ENCODE results near the gene MYBPC2.

MYBPC2 gene

DNA sequence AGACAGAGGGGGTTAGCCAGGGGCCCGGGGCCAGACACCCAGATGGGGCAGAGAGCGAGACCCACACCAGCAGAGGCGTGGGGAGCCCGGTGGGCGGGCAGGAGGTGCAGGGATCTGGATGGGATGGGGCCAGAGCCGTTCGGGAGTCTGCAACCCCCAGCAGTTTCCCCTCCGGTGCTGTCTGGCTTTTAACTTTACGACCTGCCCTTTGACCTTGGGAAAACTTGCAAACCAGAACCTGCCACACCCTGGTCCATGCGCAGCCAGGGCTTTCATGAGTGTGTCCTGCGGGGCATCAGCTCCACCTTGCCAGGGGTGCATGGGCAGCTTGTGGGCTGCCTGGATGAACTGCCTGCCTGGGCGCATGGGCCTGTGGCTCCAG is 68.5 kb downstream of the MYBPC2 start:
- Histone ChIP-seq H3K4me3 (replicated peaks; ENCODE audit: low read depth, low read length) (no peak overlapping the region), H3K36me3 (ENCODE audit: control insufficient read depth, insufficient read depth, low read length) (no peaks in the 10 kb centered on the region; the same call in 1 of the 2 replicates), H3K27me3 (replicated peaks; ENCODE audit: control insufficient read depth, insufficient read depth, low read length) (no peaks in the 10 kb centered on the region)
- no peak for DNase-seq (ENCODE audit: extremely low read depth, insufficient read length)
- TF ChIP-seq, protein P1, sequence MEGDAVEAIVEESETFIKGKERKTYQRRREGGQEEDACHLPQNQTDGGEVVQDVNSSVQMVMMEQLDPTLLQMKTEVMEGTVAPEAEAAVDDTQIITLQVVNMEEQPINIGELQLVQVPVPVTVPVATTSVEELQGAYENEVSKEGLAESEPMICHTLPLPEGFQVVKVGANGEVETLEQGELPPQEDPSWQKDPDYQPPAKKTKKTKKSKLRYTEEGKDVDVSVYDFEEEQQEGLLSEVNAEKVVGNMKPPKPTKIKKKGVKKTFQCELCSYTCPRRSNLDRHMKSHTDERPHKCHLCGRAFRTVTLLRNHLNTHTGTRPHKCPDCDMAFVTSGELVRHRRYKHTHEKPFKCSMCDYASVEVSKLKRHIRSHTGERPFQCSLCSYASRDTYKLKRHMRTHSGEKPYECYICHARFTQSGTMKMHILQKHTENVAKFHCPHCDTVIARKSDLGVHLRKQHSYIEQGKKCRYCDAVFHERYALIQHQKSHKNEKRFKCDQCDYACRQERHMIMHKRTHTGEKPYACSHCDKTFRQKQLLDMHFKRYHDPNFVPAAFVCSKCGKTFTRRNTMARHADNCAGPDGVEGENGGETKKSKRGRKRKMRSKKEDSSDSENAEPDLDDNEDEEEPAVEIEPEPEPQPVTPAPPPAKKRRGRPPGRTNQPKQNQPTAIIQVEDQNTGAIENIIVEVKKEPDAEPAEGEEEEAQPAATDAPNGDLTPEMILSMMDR (IDR thresholded peaks at IDR 0.05; ENCODE audit: insufficient read depth, low read length, poor library complexity, severe bottlenecking) = no peak

DNA sequence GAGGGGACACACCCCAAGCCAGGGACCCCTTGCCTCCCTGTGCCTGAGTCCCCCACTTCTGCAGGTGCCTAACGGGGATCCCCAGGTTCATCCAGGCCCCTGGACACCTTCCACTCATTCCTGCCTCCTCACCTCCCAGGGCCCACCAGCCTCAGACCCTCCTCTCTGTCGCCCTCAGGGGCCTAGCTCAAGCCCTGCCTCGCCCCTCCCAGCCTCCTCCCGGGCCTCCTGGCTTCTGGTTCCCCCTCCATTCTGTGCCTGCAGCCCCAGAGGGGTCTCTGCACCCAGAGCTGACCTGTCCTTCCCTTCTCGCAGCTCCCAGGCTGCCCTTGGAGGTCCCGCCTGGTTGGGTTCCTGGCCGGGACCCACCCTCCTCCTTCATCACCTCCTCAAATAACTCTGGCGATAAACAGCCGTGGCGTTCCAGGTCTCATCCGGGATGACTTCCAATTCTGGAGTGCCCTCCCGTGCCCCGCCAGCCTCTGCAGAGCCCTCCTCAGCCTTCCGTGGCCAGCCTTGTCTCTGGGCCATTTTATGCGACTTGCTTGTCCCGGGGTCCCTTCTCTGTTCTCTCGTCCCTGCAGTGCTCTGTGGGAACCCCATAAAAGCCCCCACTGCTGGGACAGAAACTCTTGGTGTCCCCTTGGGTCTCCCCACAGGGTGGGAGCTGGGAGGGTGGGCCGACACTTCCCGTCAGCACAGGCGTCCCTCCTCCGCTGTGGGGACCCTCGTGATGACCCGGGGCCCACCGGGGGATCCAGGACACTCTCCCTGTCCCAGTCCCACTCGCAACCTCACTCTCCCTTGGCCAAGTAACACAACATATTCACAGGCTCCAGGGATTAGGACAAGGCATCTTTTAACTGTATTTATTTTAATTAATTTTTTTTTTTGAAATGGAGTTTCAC is 69.1 kb downstream of the MYBPC2 start:
- TF ChIP-seq, protein P1 (IDR thresholded peaks at IDR 0.05; ENCODE audit: insufficient read depth, low read length, poor library complexity, severe bottlenecking) = no peak
- Histone ChIP-seq H3K27me3 (replicated peaks; ENCODE audit: control insufficient read depth, insufficient read depth, low read length) (no peaks in the 10 kb centered on the region), H3K4me3 (replicated peaks; ENCODE audit: low read depth, low read length) (no peak overlapping the region), H3K36me3 (ENCODE audit: control insufficient read depth, insufficient read depth, low read length) (no peaks in the 10 kb centered on the region; the same call in 1 of the 2 replicates)
- no peak for DNase-seq (ENCODE audit: extremely low read depth, insufficient read length)

DNA sequence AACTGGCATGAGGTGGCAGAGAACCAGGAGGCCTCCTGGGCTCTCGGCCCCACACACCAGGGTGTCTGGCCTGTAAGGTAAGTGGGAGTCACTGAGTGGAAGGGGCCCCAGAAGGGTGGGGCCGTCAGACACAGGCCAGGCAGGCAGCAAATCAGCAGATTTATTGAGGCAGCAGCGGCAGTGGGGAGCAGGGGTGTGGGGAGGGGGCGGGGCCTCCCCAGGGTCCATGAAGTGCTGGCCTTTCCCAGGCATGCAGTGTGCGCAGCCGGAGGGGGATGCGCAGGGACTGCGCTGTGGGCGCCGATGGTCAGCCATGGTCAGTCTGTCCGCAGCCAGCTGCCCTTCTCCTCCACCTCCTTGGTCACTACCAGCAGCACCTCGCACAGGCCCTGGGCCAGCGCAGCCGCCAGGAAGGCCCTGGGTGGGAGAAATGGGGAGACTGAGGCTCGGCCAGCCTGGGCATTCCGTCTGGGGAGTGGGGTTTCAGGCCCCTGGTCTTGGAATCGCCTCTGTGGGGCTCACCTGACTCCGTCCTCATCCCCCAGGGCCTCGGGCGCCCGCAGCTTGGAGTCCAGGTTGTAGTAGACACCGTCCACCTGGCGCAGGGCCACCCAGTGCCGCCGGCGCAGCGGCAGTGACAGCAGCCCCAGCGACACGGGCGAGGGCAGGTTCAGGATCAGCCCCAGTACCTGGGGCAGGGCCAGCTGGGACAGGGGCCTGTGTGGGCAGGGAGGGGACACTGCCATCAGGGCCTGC is 73.3 kb downstream of the MYBPC2 start:
- TF ChIP-seq, protein P1 (IDR thresholded peaks at IDR 0.05; ENCODE audit: insufficient read depth, low read length, poor library complexity, severe bottlenecking) = no peak
- no peak for DNase-seq (ENCODE audit: extremely low read depth, insufficient read length)
- no peak overlapping the region for H3K4me3 ChIP-seq (replicated peaks; ENCODE audit: low read depth, low read length)
- no peaks in the 10 kb centered on the region for H3K27me3 ChIP-seq (replicated peaks; ENCODE audit: control insufficient read depth, insufficient read depth, low read length)
- H3K36me3 ChIP-seq (ENCODE audit: control insufficient read depth, insufficient read depth, low read length) = no peaks in the 10 kb centered on the region; the same call in 1 of the 2 replicates

DNA sequence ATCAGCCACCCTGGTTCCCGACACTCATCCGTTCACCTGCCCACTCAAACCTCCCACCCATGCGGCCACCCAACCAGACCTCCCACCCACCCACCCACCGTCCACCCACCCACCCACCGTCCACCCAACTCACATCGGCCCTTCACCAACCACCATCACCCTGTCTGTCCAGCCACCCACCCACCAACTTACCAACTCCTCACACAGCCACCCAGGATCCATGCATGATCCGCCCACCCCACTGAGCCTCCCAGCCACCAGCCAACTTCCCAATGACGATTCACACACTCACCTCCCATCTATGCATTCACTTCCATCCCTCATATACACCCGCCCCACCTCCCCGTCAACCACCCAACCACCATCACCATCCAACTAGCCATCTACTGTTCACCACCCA is 74.0 kb downstream of the MYBPC2 start:
- H3K4me3 ChIP-seq (replicated peaks; ENCODE audit: low read depth, low read length) = no peak overlapping the region
- no peak for DNase-seq (ENCODE audit: extremely low read depth, insufficient read length)
- no peaks in the 10 kb centered on the region for H3K27me3 ChIP-seq (replicated peaks; ENCODE audit: control insufficient read depth, insufficient read depth, low read length)
- TF ChIP-seq, protein P1 (IDR thresholded peaks at IDR 0.05; ENCODE audit: insufficient read depth, low read length, poor library complexity, severe bottlenecking) = no peak
- no peaks in the 10 kb centered on the region; the same call in 1 of the 2 replicates for H3K36me3 ChIP-seq (ENCODE audit: control insufficient read depth, insufficient read depth, low read length)

DNA sequence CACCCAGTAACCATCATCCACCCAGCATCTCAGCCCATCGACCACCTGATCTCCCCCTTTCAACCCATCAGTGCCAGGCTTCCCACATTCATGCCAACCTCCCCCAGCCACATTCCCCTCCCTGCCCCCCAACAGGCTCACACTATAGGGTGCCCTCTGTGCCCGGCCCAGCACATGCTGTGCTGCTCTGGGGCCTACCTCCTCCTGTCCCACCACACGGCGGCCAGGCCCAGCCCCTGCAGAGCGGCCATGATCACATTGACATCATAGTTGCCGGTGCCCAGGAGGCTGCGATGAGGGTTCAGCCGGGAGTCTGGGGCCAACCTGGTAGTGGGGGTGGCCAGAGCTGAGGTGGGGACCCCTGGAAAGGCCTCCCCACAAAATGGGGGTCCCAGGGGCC is 74.7 kb downstream of the MYBPC2 start:
- H3K4me3 ChIP-seq (replicated peaks; ENCODE audit: low read depth, low read length) = no peak overlapping the region
- TF ChIP-seq, protein P1 (IDR thresholded peaks at IDR 0.05; ENCODE audit: insufficient read depth, low read length, poor library complexity, severe bottlenecking) = no peak

More for the DNA sequence above, 74.7 kb downstream of the MYBPC2 start:
- DNase-seq (ENCODE audit: extremely low read depth, insufficient read length) = no peak
- Histone ChIP-seq H3K27me3 (replicated peaks; ENCODE audit: control insufficient read depth, insufficient read depth, low read length) (no peaks in the 10 kb centered on the region), H3K36me3 (ENCODE audit: control insufficient read depth, insufficient read depth, low read length) (no peaks in the 10 kb centered on the region; the same call in 1 of the 2 replicates)
